ENCODE data around the gene UCN2.
"Not testable (repeated sequence)": the region's sequence is repeated elsewhere in the genome, so short reads cannot be mapped to it uniquely, and the experiment has no call there.

The UCN2 gene

GRCh38 chr3:48532271-48532976 lies 31.2 kb downstream of the UCN2 start:
- no peak for DNase-seq

GRCh38 chr3:48530701-48531100 lies 32.9 kb downstream of the UCN2 start:
- not testable (repeated sequence) for DNase-seq

- DNase-seq = no peak
Observed at GRCh38 chr3:48528754-48529153, 34.8 kb downstream of the UCN2 start.

- no peak for DNase-seq
Observed at GRCh38 chr3:48528048-48528447, 35.5 kb downstream of the UCN2 start.

GRCh38 chr3:48524970-48525369 lies 38.6 kb downstream of the UCN2 start:
- DNase-seq = no peak

- no peak for DNase-seq
Observed at GRCh38 chr3:48521635-48522034, 41.9 kb downstream of the UCN2 start.

- DNase-seq = no peak
Observed at GRCh38 chr3:48519277-48519643, 44.3 kb downstream of the UCN2 start.

- DNase-seq = no peak
Observed at GRCh38 chr3:48518638-48519276, 44.8 kb downstream of the UCN2 start.

GRCh38 chr3:48518069-48518468 lies 45.5 kb downstream of the UCN2 start:
- DNase-seq = no peak

- no peak for DNase-seq
Observed at GRCh38 chr3:48516571-48516970, 47.0 kb downstream of the UCN2 start.

GRCh38 chr3:48514431-48515227 lies 49.0 kb downstream of the UCN2 start:
- no peak for DNase-seq

Measured in SHP77 treated with DMSO at 0.1 percent for 48 hours (cell line).